H1 (cell line): ENCODE data around the gene BCAS4. TPM values are rescaled to one million over a fixed set of nuclear protein-coding genes. Genes with fewer than 3 reads are reported as not detected.

Source experiments
- CTCF ChIA-PET: fragments of 300-600 bp; sonication (Branson Sonifier 250); formaldehyde crosslinking; loops from one replicate; lab custom pipeline; 2021; ENCODE audit not compliant: partially characterized antibody; lab: Charles Lee
- POLR2A ChIA-PET: fragments of 300-600 bp; sonication (Branson Sonifier 250); formaldehyde crosslinking; loops from one replicate; lab custom pipeline; 2021; ENCODE audit warnings: inconsistent platforms; ENCODE audit not compliant: partially characterized antibody; lab: Charles Lee
- DNase-seq, 2 experiments: peaks; one replicate each; pipeline versions ENCODE4 v3.0.0 to v3.0.0-alpha.2; 2010 to 2022; ENCODE audit warnings: low spot score in 2 of 2, low read depth in 1 of 2, mixed read lengths in 1 of 2
- FAIRE-seq: peaks from 2 replicates; lab custom pipeline; 2011; peaks lifted over from hg19 to GRCh38; lab: Jason Lieb, UNC
- H2AFZ ChIP-seq: 2 replicates; pipeline ENCODE4 v1.8.1; 2012; ENCODE audit warnings: low read length, inconsistent platforms
- H2AK5ac ChIP-seq: 2 replicates; pipeline ENCODE4 v1.6.1; 2013; ENCODE audit warnings: low read depth, low read length
- H2BK120ac ChIP-seq: replicated peaks from 2 replicates; pipeline ENCODE3; 2013; ENCODE audit warnings: low read depth, low read length, inconsistent platforms
- H2BK12ac ChIP-seq: 2 replicates; pipeline ENCODE4 v1.6.1; 2013; ENCODE audit warnings: low read depth, low read length
- H2BK15ac ChIP-seq: 2 replicates; pipeline ENCODE4 v1.6.1; 2013; ENCODE audit warnings: low read length
- H2BK20ac ChIP-seq: 2 replicates; pipeline ENCODE4 v1.6.1; 2013; ENCODE audit warnings: low read length
- H2BK5ac ChIP-seq: 2 replicates; pipeline ENCODE4 v1.6.1; 2013; ENCODE audit warnings: low read depth, low read length
- H3K14ac ChIP-seq: 2 replicates; pipeline ENCODE4 v1.6.1; 2013; ENCODE audit warnings: inconsistent platforms; ENCODE audit not compliant: insufficient read length
- H3K18ac ChIP-seq: 2 replicates; pipeline ENCODE4 v1.6.1; 2013; ENCODE audit warnings: low read length; ENCODE audit errors: extremely low read depth
- H3K23ac ChIP-seq: 2 replicates; pipeline ENCODE4 v1.6.1; 2013; ENCODE audit warnings: inconsistent platforms; ENCODE audit not compliant: insufficient read length
- H3K23me2 ChIP-seq: 2 replicates; pipeline ENCODE4 v1.6.1; 2013; ENCODE audit warnings: low read depth, low read length
- H3K27ac ChIP-seq: 2 replicates; pipeline ENCODE4 v1.6.1; 2011; ENCODE audit warnings: low read depth, low read length, inconsistent platforms
- H3K27me3 ChIP-seq, 4 experiments: replicated peaks in 1 of 4; 1 replicate in 1 of 4; 2 replicates in 3 of 4; pipeline versions ENCODE4 v1.6.1 to v1.8.1; 2011 to 2013; ENCODE audit warnings: low read length in 3 of 4, mild to moderate bottlenecking in 3 of 4, inconsistent platforms in 2 of 4, mixed read lengths in 2 of 4, moderate library complexity in 1 of 4; ENCODE audit not compliant: control insufficient read depth in 3 of 4, insufficient read depth in 3 of 4; ENCODE audit errors: extremely low read depth in 1 of 4
- H3K36me3 ChIP-seq, 4 experiments: 2 replicates each; pipeline versions ENCODE4 v1.6.1 to v1.8.1; 2011 to 2013; ENCODE audit warnings: mild to moderate bottlenecking in 4 of 4, low read length in 3 of 4, moderate library complexity in 2 of 4, control low read depth in 1 of 4, inconsistent platforms in 1 of 4; ENCODE audit not compliant: insufficient read depth in 4 of 4, control insufficient read depth in 2 of 4
- H3K4ac ChIP-seq: replicated peaks from 2 replicates; pipeline ENCODE3; 2013; ENCODE audit warnings: low read length, low read depth, mixed read lengths, inconsistent platforms; ENCODE audit not compliant: insufficient read length
- H3K4me1 ChIP-seq, 4 experiments: replicated peaks in 1 of 4; 1 replicate in 1 of 4; 2 replicates in 3 of 4; pipeline versions ENCODE4 v1.6.1 to v1.8.1; 2011 to 2013; ENCODE audit warnings: low read length in 3 of 4, inconsistent platforms in 2 of 4, mixed read lengths in 1 of 4; ENCODE audit not compliant: insufficient read depth in 4 of 4, control insufficient read depth in 3 of 4
- H3K4me2 ChIP-seq, 2 experiments: 2 replicates each; pipeline versions ENCODE4 v1.6.1 to v1.8.1; 2011 to 2013; ENCODE audit warnings: low read depth in 2 of 2, low read length in 2 of 2, control low read depth in 1 of 2, inconsistent platforms in 1 of 2, mild to moderate bottlenecking in 1 of 2; ENCODE audit not compliant: insufficient read depth in 1 of 2
- H3K4me3 ChIP-seq, 4 experiments: fragments of 200-600, 300-600 bp in 1 of 4; sonication (generic), shearing (Covaris generic), sonication (Bioruptor Twin) in 1 of 4; 2 replicates each; pipeline versions ENCODE4 v1.5.1 to v1.8.1; 2011 to 2016; ENCODE audit warnings: low read length in 4 of 4, low read depth in 3 of 4, control low read depth in 2 of 4, inconsistent platforms in 2 of 4, mild to moderate bottlenecking in 2 of 4, mixed read lengths in 1 of 4, moderate library complexity in 1 of 4; ENCODE audit not compliant: insufficient read depth in 2 of 4; ENCODE audit errors: extremely low read depth in 1 of 4
- H3K56ac ChIP-seq: replicated peaks from 2 replicates; pipeline ENCODE3; 2013; ENCODE audit warnings: low read depth, mild to moderate bottlenecking, mixed read lengths, low read length, inconsistent platforms; ENCODE audit not compliant: insufficient read length
- H3K79me1 ChIP-seq: 2 replicates; pipeline ENCODE4 v1.6.1; 2013; ENCODE audit warnings: low read depth, low read length, control low read depth
- H3K79me2 ChIP-seq, 2 experiments: 2 replicates each; pipeline versions ENCODE4 v1.6.1 to v1.8.1; 2012 to 2013; ENCODE audit warnings: low read length in 2 of 2, mild to moderate bottlenecking in 2 of 2, inconsistent platforms in 1 of 2; ENCODE audit not compliant: insufficient read depth in 2 of 2, control insufficient read depth in 1 of 2
- H3K9ac ChIP-seq, 4 experiments: replicated peaks in 1 of 4; 1 replicate in 1 of 4; 2 replicates in 3 of 4; pipeline versions ENCODE4 v1.6.1 to v1.8.1; 2011 to 2013; ENCODE audit warnings: low read depth in 3 of 4, low read length in 3 of 4, control low read depth in 2 of 4, mild to moderate bottlenecking in 2 of 4, moderate library complexity in 2 of 4, inconsistent platforms in 1 of 4; ENCODE audit errors: extremely low read depth in 1 of 4
- H3K9me3 ChIP-seq, 2 experiments: 2 replicates each; pipeline versions ENCODE4 v1.6.1 to v1.8.1; 2012 to 2013; ENCODE audit warnings: mild to moderate bottlenecking in 2 of 2, moderate library complexity in 2 of 2, control low read depth in 1 of 2, inconsistent platforms in 1 of 2, low read depth in 1 of 2, low read length in 1 of 2, mixed read lengths in 1 of 2; ENCODE audit not compliant: insufficient read depth in 2 of 2
- H4K20me1 ChIP-seq, 2 experiments: replicated peaks in 1 of 2; 2 replicates each; pipeline versions ENCODE3 to v1.8.1; 2011 to 2013; ENCODE audit warnings: inconsistent platforms in 2 of 2, low read length in 2 of 2, mild to moderate bottlenecking in 1 of 2; ENCODE audit not compliant: insufficient read depth in 2 of 2, control insufficient read depth in 1 of 2
- H4K5ac ChIP-seq: 2 replicates; pipeline ENCODE4 v1.6.1; 2013; ENCODE audit warnings: low read length, low read depth, mixed read lengths, inconsistent platforms; ENCODE audit not compliant: insufficient read length
- H4K8ac ChIP-seq: 2 replicates; pipeline ENCODE4 v1.8.0; 2013; ENCODE audit warnings: mild to moderate bottlenecking, moderate library complexity, low read length, inconsistent platforms; ENCODE audit not compliant: insufficient read depth; ENCODE audit errors: extremely low read depth
- H4K91ac ChIP-seq: replicated peaks from 2 replicates; pipeline ENCODE3; 2013; ENCODE audit warnings: low read length, mixed read lengths, inconsistent platforms; ENCODE audit not compliant: insufficient read length
- FOSL1 ChIP-seq: IDR thresholded peaks from 2 replicates; pipeline ENCODE4 v1.6.1; 2011; ENCODE audit warnings: mild to moderate bottlenecking, low read depth, low read length, moderate library complexity; ENCODE audit not compliant: insufficient read depth
- HDAC2 ChIP-seq, 2 experiments: fragments of 300-600 bp in 1 of 2; sonication (generic) in 1 of 2; IDR thresholded peaks; 2 replicates each; pipeline ENCODE4 v1.6.1; 2011 to 2012; ENCODE audit warnings: low read depth in 2 of 2, low read length in 2 of 2, mild to moderate bottlenecking in 2 of 2, moderate library complexity in 2 of 2, borderline replicate concordance in 1 of 2, inconsistent platforms in 1 of 2
- HDAC6 ChIP-seq: IDR thresholded peaks from one replicate; pipeline ENCODE4 v1.7.1; 2012; ENCODE audit warnings: low read depth, mild to moderate bottlenecking, inconsistent platforms, low read length, moderate library complexity
- JUN ChIP-seq: IDR thresholded peaks from 2 replicates; pipeline ENCODE4 v1.6.1; 2011; ENCODE audit warnings: low read depth, mild to moderate bottlenecking, improper control_type of control experiment, low read length
- JUND ChIP-seq: IDR thresholded peaks from 2 replicates; pipeline ENCODE4 v1.6.1; 2011; ENCODE audit warnings: mild to moderate bottlenecking, improper control_type of control experiment, low read length
- NRF1 ChIP-seq: IDR thresholded peaks from 2 replicates; pipeline ENCODE4 v1.6.1; 2011; ENCODE audit warnings: mild to moderate bottlenecking, low read depth, low read length, improper control_type of control experiment
- RBBP5 ChIP-seq: IDR thresholded peaks from 2 replicates; pipeline ENCODE4 v1.7.1; 2012; ENCODE audit warnings: low read depth, mild to moderate bottlenecking, inconsistent platforms, low read length, moderate library complexity, borderline replicate concordance
- SIRT6 ChIP-seq: IDR thresholded peaks from one replicate; pipeline ENCODE4 v1.7.1; 2012; ENCODE audit warnings: low read length, inconsistent platforms
- USF2 ChIP-seq: IDR thresholded peaks from 2 replicates; pipeline ENCODE4 v1.6.1; 2011; ENCODE audit warnings: low read length, improper control_type of control experiment
- WGBS, 2 experiments: shearing (Covaris generic) in 1 of 2; methylation state at CpG; one replicate each; pipeline versions ENCODE4 v1.1.6 to v1.1.7; 2013 to 2015; ENCODE audit warnings: low lambda C conversion rate in 2 of 2, mixed read lengths in 2 of 2, inconsistent platforms in 1 of 2, low coverage in 1 of 2, missing lambda C conversion rate in 1 of 2; ENCODE audit not compliant: insufficient replicate concordance in 2 of 2, insufficient coverage in 1 of 2, insufficient read length in 1 of 2; ENCODE audit errors: extremely low coverage in 1 of 2, missing lambda C conversion rate in 1 of 2; 5-methylcytosine and 5-hydroxymethylcytosine counted together
- polyA plus RNA-seq, 7 experiments: library from polyadenylated mRNA; depleted of rRNA in 3 of 7; stranded (reverse) in 5 of 7; unstranded in 2 of 7; fragments of >200 nt in 5 of 7; fragments of 200-250 nt in 2 of 7; gene quantifications; 1 replicate in 5 of 7; 2 replicates in 1 of 7; 4 replicates in 1 of 7; pipeline versions ENCODE4 v1.2.1 to v1.2.3, GENCODE V29; 2011 to 2013; ENCODE audit warnings: missing spikeins in 2 of 7, mixed read lengths in 2 of 7
- total RNA-seq: library from RNA; stranded (reverse); fragmentation: NEBNext Ultra II Directional; extraction: Animal tissue kit (Norgen Biotek cat#: 25700); gene quantifications from 2 replicates; pipeline ENCODE4 v1.2.1, GENCODE V29; 2021

BCAS4 gene
- total and polyA plus RNA-seq, 2 of the 8 experiments (the other 6 are each of a cell fraction or from before 2014, with no cell fraction given): 21.2 to 23.6 TPM

GRCh38 chr20:50873585-50873984 is 78.7 kb downstream of the BCAS4 start:
- Histone ChIP-seq H2BK12ac (0 out of 2 replicates have a peak overlapping the region, but pooled peaks have one; percentile 39), H3K79me1 (no peaks in the 10 kb centered on the region), H3K23me2 (peaks cover 3% of the 10 kb centered on the region; the same call in 1 of the 2 replicates), H3K14ac (no peak overlapping the region), H4K5ac (no peak overlapping the region), H2AK5ac (peak overlapping the region; percentile 88; the same call in 1 of the 2 replicates), H3K4ac (no peak overlapping the region), H3K79me2 (no peaks in the 10 kb centered on the region), H2BK5ac (peak overlapping the region; percentile 8; the same call in 1 of the 2 replicates), H2BK120ac (no peak overlapping the region), H4K8ac (no peak overlapping the region), H2AFZ (no peak overlapping the region), H3K56ac (no peak overlapping the region), H3K23ac (no peak overlapping the region), H3K27ac (no peak overlapping the region), H4K20me1 (no peaks in the 10 kb centered on the region), H2BK15ac (peak overlapping the region; percentile 24; the same call in 1 of the 2 replicates), H3K9ac (no peak overlapping the region), H3K36me3 (peaks cover 0 to 8% (median under 1%) of the 10 kb centered on the region in 4 experiments; a peak in 2 of 8 replicates), H3K4me3 (no peak overlapping the region), H3K4me2 (no peak overlapping the region), H3K18ac (no peak overlapping the region), H4K91ac (no peak overlapping the region), H3K4me1 (peaks cover 6 to 25% (median 16%) of the 10 kb centered on the region in 4 experiments), H3K27me3 (no peaks in the 10 kb centered on the region), H3K9me3 (no peaks in the 10 kb centered on the region), H2BK20ac (no peak overlapping the region)
- 91% methylated on average over 10 of the region's 10 CpGs; no CpG with 5 or more reads in 1 of the 2 experiments for WGBS, 2 experiments
- ChIA-PET POLR2A (interaction anchor here (0.8 to 7.9 kb wide), 3 partner anchors 13 to 50 kb away, joined by 3 to 87 read pairs (median 3); no protein-coding TSS in a partner anchor), CTCF (interaction anchor here (0.8 to 1.7 kb wide), 5 partner anchors 9 to 79 kb away, joined by 3 to 5 read pairs (median 4); partner anchors contain the start of gene BCAS4)
- no peak for TF ChIP-seq JUND
- no peak for TF ChIP-seq SIRT6
- TF ChIP-seq NRF1: no peak
- no peak for TF ChIP-seq USF2
- TF ChIP-seq JUN: no peak
- no peak for TF ChIP-seq HDAC6
- no peak for TF ChIP-seq RBBP5
- TF ChIP-seq FOSL1: no peak
- no peak for TF ChIP-seq HDAC2 (IDR thresholded peaks at IDR 0.05; ENCODE audit: borderline replicate concordance in 1 of 2, low read depth in 2 of 2, low read length in 2 of 2)
- FAIRE-seq (no peak), DNase-seq (no peak)
